ENCODE measurements around the gene PODXL.

DNA sequence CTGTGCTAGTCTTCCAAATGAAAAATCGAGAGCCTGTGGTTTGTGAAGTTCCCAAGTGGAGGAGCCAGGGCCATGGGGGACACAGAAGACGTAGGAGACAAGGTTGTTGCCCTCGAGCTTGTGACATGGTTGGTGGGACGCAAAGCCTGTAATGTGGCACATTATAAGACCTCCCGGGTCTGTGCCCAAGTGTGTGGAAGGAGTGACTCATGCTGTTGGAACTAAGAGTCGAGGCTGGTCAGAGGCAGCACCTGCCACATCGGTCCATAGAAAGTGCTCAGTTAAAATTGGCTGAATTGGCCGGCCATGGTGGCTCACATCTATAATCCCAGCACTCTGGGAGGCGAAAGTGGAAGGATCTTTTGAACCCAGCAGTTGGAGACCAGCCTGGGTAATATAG lies 27.0 kb upstream of the PODXL start:
- TF ChIP-seq, protein P1, sequence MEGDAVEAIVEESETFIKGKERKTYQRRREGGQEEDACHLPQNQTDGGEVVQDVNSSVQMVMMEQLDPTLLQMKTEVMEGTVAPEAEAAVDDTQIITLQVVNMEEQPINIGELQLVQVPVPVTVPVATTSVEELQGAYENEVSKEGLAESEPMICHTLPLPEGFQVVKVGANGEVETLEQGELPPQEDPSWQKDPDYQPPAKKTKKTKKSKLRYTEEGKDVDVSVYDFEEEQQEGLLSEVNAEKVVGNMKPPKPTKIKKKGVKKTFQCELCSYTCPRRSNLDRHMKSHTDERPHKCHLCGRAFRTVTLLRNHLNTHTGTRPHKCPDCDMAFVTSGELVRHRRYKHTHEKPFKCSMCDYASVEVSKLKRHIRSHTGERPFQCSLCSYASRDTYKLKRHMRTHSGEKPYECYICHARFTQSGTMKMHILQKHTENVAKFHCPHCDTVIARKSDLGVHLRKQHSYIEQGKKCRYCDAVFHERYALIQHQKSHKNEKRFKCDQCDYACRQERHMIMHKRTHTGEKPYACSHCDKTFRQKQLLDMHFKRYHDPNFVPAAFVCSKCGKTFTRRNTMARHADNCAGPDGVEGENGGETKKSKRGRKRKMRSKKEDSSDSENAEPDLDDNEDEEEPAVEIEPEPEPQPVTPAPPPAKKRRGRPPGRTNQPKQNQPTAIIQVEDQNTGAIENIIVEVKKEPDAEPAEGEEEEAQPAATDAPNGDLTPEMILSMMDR (conservative IDR thresholded peaks at IDR 0.05; ENCODE audit: low read depth, low read length), result no peak
- TF ChIP-seq EZH2phosphoT487 (IDR thresholded peaks at IDR 0.05; ENCODE audit: borderline replicate concordance, low read length), result no peak
- no peak for TF ChIP-seq EZH2 (IDR thresholded peaks at IDR 0.05; ENCODE audit: low read length, unreplicated experiment)
